Epithelial cell of proximal tubule (primary cell): Measurements from ENCODE around the gene MYO1C. TPM values are rescaled to one million over a fixed set of nuclear protein-coding genes. Genes with fewer than 3 reads are reported as not detected.

Experiments
- DNase-seq: peaks from one replicate; pipeline ENCODE4 v3.0.0-alpha.2; 2011; ENCODE audit warnings: low read depth
- H3K4me3 ChIP-seq: 2 replicates; pipeline ENCODE4 v1.5.1; 2011; ENCODE audit warnings: low read depth, mild to moderate bottlenecking, low read length
- total RNA-seq: library from RNA; depleted of rRNA; stranded (reverse); fragments of >200 nt; gene quantifications from 2 replicates; pipeline ENCODE4 v1.2.3, GENCODE V29; 2015
- TF ChIP-seq, protein P1 (sequence below): conservative IDR thresholded peaks from 2 replicates; pipeline ENCODE4 v1.5.1; 2012; ENCODE audit warnings: low read depth, mild to moderate bottlenecking, low read length

Gene MYO1C
- total RNA-seq, 1 donor from 2014 or later, result 94.7 TPM

DNA sequence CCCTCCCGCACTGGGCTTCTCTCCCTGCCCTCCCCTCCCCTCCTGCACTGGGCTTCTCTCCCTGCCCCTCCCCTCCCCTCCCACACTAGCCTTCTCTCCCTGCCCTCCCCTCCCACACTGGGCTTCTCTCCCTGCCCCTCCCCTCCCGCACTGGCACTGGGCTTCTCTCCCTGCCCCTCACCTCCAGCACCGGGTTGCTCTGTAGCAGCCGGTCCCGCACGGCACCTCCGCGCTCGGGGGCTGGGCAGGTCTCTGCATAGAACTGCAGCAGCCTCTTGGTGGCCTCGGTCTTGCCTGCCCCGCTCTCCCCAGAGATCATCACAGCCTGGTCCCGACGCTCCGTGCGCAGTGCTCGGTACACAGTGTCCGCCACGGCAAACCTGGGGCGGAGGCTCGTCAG, 9.8 kb downstream of the MYO1C start:
- TF ChIP-seq, protein P1, sequence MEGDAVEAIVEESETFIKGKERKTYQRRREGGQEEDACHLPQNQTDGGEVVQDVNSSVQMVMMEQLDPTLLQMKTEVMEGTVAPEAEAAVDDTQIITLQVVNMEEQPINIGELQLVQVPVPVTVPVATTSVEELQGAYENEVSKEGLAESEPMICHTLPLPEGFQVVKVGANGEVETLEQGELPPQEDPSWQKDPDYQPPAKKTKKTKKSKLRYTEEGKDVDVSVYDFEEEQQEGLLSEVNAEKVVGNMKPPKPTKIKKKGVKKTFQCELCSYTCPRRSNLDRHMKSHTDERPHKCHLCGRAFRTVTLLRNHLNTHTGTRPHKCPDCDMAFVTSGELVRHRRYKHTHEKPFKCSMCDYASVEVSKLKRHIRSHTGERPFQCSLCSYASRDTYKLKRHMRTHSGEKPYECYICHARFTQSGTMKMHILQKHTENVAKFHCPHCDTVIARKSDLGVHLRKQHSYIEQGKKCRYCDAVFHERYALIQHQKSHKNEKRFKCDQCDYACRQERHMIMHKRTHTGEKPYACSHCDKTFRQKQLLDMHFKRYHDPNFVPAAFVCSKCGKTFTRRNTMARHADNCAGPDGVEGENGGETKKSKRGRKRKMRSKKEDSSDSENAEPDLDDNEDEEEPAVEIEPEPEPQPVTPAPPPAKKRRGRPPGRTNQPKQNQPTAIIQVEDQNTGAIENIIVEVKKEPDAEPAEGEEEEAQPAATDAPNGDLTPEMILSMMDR, result no peak
- no peak overlapping the region for H3K4me3 ChIP-seq
- DNase-seq, result no peak

DNA sequence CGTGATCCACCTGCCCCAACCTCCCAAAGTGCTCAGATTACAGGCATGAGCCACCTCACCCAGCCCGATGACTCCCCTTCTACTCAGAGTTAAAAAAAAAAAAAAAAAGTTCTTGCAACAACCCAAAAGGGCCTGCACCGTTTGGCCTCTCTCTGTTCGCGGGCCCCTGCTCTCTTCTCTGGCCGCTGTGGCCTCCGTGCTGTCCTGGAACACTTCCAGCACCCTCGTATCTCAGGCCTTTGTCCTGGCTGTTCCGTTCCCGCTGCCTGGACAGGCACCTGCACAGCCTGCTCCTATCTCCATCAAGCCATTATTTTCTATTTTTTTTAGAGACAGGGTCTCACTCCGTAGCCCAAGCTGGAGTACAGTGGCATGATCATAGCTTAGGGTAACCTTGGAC, 10.8 kb downstream of the MYO1C start:
- H3K4me3 ChIP-seq, result no peak overlapping the region
- TF ChIP-seq, protein P1, result no peak
- DNase-seq, result no peak

DNA sequence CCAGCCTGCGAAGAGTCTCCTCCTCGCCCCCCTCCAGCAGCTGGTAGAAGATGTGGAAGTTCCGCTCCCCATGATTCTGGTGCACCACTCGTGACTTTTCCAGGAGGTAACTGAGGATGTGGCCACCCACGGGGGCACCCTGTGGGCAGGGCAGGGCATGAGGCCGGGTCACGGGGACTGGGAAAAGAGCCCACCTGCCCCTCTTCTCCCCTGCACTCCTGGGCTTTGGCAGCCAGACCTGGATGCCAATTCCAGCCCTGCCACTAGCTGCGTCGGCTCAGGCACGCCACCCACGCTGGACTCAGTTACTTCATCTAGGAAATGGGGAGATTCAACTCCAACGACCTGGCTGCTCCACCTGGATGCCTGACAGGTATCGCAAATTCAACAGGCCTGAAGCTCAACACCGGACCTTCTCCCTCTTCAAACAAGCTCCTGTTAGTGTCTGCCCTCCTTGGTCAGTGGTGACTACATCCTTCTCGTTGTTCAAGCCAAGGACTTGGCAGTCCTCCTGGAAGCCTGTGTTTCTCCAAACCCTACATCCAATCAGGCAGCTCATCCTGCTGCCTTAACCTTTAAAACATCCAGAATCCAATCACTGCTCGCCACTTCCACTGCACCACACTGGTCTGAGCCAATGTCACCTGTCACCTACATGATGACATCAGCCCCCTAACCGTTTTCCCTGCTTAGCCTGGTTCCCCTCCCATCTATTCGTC, 11.6 kb downstream of the MYO1C start:
- DNase-seq, result no peak
- TF ChIP-seq, protein P1, result no peak
- no peak overlapping the region for H3K4me3 ChIP-seq

DNA sequence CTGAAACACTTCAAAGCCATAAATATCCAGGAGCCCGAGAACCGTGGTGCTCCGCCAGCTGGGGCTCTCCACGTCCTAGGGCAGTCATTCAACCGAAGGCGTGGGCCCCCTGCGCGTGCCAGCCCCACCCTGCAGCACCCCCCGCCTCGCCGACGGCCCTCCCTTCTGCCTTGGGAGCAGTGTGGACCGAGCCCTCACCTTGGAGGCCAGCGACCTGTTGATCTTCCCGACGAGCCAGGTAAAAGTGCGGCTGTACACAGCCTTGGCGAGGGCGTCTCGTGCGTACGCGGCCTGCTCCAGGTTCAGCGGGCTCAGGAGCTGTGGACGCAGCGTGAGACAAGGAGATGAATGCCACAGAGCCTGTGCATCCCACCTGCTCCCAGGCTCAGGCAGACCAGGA, 14.1 kb downstream of the MYO1C start:
- DNase-seq, result no peak
- H3K4me3 ChIP-seq, result no peak overlapping the region
- TF ChIP-seq, protein P1, result no peak

DNA sequence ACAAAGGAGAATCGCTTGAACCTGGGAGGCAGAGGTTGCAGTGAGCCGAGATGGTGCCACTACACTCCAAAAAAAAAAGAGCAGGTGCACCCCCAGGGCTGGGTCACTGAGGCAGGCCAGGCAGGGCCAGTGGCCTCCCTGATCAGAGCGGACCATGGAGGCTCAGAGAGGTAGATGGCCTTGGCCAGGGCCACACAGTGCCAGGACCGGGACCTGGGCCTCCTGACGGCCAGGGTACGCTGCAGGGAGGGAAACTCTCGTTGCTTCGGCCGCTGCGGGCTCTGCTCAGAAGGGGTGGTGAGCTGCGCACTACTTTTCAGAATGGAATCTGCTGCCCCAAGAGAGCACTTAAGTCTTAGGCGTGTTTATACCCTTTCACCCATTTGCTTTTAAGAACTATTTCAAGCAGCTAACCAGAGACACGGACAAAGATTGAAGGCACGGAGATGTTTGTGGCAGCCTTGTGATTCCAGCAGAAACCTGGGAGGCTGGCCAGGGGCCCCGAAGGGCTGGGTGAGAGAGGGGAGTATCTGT, 17.1 kb downstream of the MYO1C start:
- DNase-seq, result no peak
- TF ChIP-seq, protein P1, result no peak
- H3K4me3 ChIP-seq, result no peak overlapping the region

DNA sequence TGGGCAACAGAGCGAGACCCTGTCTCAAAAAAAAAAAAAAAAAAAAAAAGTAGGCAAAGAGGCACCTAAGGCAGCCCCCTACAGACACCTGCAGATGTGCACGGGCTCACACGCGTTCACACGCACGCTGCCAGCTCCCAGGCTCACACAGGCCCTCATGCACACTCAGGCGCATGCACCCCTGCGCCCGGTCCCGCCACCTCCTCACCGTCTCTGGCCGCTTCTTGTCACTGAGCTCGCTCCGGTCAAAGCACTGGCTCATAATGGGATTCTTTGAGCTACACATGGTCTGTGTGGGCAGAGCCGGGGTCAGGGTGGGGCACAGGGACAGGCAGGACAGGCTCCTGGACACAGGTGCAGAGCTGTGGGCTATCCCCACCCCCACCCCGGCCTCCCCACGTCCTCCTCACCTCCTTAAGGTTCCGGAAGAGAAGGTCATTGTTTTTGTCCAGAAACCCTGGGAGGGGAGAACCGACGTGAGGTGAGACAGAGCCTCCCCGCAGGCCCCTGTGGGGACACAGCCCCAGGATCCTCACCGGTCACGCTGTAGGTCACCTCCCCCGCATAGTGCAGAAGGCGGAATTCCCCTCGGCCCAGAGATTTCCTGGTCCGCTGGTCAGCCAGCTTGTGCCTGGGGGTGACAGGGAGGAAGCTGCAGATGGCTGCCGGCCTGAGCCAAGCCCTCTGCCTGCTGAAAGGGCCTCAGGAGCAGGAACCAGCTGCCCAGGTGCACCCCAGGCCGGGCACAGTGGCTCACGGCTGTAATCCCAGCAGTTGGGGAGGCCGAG, 17.9 kb downstream of the MYO1C start:
- H3K4me3 ChIP-seq, result no peak overlapping the region
- TF ChIP-seq, protein P1, result no peak

DNA sequence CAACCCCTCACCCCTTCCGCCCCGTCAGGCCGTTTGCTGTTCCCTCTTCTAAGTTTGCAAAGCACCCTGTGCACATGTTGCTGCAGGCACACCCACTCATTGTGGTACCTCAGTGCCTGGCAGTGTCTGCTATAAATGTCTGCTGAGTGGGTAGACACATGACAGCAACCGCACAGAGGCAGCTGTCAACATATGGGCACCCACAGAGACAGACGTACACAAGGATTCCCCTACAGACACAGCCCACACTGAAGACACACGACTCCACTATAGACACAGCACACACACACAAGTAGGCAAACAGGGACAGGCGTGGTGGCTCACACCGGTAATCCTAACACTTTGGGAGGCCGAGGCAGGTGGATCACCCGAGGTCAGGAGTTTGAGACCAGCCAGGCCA, 18.6 kb downstream of the MYO1C start:
- no peak overlapping the region for H3K4me3 ChIP-seq
- DNase-seq, result no peak
- TF ChIP-seq, protein P1, result no peak

More for the DNA sequence above, 17.9 kb downstream of the MYO1C start:
- DNase-seq, result no peak
